ENCODE measurements around the gene PLCZ1. TPM values are rescaled to one million over a fixed set of nuclear protein-coding genes. Genes with fewer than 3 reads are reported as not detected.
A peak's percentile ranks its signal among the peaks of the same experiment; 100 is the strongest.

Gene PLCZ1
- total RNA-seq, 1 experiment from 2014 or later, result not detected

- ChIA-PET CTCF (no interaction called here), POLR2A (ENCODE audit: low non-redundant PET) (no interaction called here)
- H3K4me1 ChIP-seq (ENCODE audit: insufficient read depth, low read length, poor library complexity, severe bottlenecking), result no peaks in the 10 kb centered on the region
- no peaks in the 10 kb centered on the region for H3K36me3 ChIP-seq (ENCODE audit: insufficient read depth, low read length, poor library complexity, severe bottlenecking)
- no peak overlapping the region for H3K27ac ChIP-seq (ENCODE audit: low read depth, low read length, poor library complexity, severe bottlenecking)
- intact Hi-C loops (cut with micrococcal nuclease; ENCODE audit: unreplicated experiment), result no loop called here
- H3K4me3 ChIP-seq (ENCODE audit: low read depth, low read length, poor library complexity, severe bottlenecking), result no peak overlapping the region
- no peak for DNase-seq (ENCODE audit: low spot score)
- no peak for TF ChIP-seq CTCF (conservative IDR thresholded peaks at IDR 0.05; ENCODE audit: low read depth, low read length)
- no peak for TF ChIP-seq EZH2 (IDR thresholded peaks at IDR 0.05; ENCODE audit: borderline replicate concordance, low read depth, low read length, poor library complexity, severe bottlenecking)
- H3K27me3 ChIP-seq (replicated peaks; ENCODE audit: insufficient read depth, low read depth, low read length, poor library complexity), result no peaks in the 10 kb centered on the region
- BruUV-seq (replicated peaks), result no TSS peak
- no peaks in the 10 kb centered on the region for H3K9me3 ChIP-seq (ENCODE audit: low read depth, low read length, poor library complexity, severe bottlenecking)
Observed at GRCh38 chr12:18752947-18753346, 15.1 kb upstream of the PLCZ1 start.

GRCh38 chr12:18752280-18752920 lies 14.6 kb upstream of the PLCZ1 start:
- no peak for TF ChIP-seq EZH2 (IDR thresholded peaks at IDR 0.05; ENCODE audit: borderline replicate concordance, low read depth, low read length, poor library complexity, severe bottlenecking)
- TF ChIP-seq CTCF (conservative IDR thresholded peaks at IDR 0.05; ENCODE audit: low read depth, low read length), result no peak
- ChIA-PET POLR2A (ENCODE audit: low non-redundant PET) (no interaction called here), CTCF (no interaction called here)
- Histone ChIP-seq H3K4me3 (ENCODE audit: low read depth, low read length, poor library complexity, severe bottlenecking) (no peak overlapping the region), H3K9me3 (ENCODE audit: low read depth, low read length, poor library complexity, severe bottlenecking) (no peaks in the 10 kb centered on the region), H3K36me3 (ENCODE audit: insufficient read depth, low read length, poor library complexity, severe bottlenecking) (no peaks in the 10 kb centered on the region), H3K27ac (ENCODE audit: low read depth, low read length, poor library complexity, severe bottlenecking) (no peak overlapping the region), H3K27me3 (replicated peaks; ENCODE audit: insufficient read depth, low read depth, low read length, poor library complexity) (no peaks in the 10 kb centered on the region), H3K4me1 (ENCODE audit: insufficient read depth, low read length, poor library complexity, severe bottlenecking) (no peaks in the 10 kb centered on the region)
- DNase-seq (ENCODE audit: low spot score), result peak; percentile 40
- BruUV-seq (replicated peaks), result no TSS peak
- intact Hi-C loops (cut with micrococcal nuclease; ENCODE audit: unreplicated experiment), result no loop called here

- H3K27ac ChIP-seq (ENCODE audit: low read depth, low read length, poor library complexity, severe bottlenecking), result no peak overlapping the region
- no peaks in the 10 kb centered on the region for H3K4me1 ChIP-seq (ENCODE audit: insufficient read depth, low read length, poor library complexity, severe bottlenecking)
- no peak overlapping the region for H3K4me3 ChIP-seq (ENCODE audit: low read depth, low read length, poor library complexity, severe bottlenecking)
- ChIA-PET CTCF (interaction anchor here (0.6 kb wide), 1 partner anchor 405 kb away, joined by 3 read pairs; no protein-coding TSS in a partner anchor), POLR2A (ENCODE audit: low non-redundant PET) (no interaction called here)
- BruUV-seq (replicated peaks), result no TSS peak
- intact Hi-C loops (cut with micrococcal nuclease; ENCODE audit: unreplicated experiment), result no loop called here
- DNase-seq (ENCODE audit: low spot score), result no peak
- H3K9me3 ChIP-seq (ENCODE audit: low read depth, low read length, poor library complexity, severe bottlenecking), result no peaks in the 10 kb centered on the region
- TF ChIP-seq CTCF (conservative IDR thresholded peaks at IDR 0.05; ENCODE audit: low read depth, low read length), result no peak
- H3K36me3 ChIP-seq (ENCODE audit: insufficient read depth, low read length, poor library complexity, severe bottlenecking), result no peaks in the 10 kb centered on the region
- H3K27me3 ChIP-seq (replicated peaks; ENCODE audit: insufficient read depth, low read depth, low read length, poor library complexity), result no peaks in the 10 kb centered on the region
Observed at GRCh38 chr12:18751866-18752265, 14.1 kb upstream of the PLCZ1 start.

Measured in A673 (cell line).